SW 1271 (cell line): ENCODE results near the gene ETV1.
A peak's percentile ranks its signal among the peaks of the same experiment; 100 is the strongest.

Source experiments
- DNase-seq, 2 experiments: peaks; one replicate each; lab custom pipeline; 2025; lab: John Stamatoyannopoulos, UW

The ETV1 gene

DNA sequence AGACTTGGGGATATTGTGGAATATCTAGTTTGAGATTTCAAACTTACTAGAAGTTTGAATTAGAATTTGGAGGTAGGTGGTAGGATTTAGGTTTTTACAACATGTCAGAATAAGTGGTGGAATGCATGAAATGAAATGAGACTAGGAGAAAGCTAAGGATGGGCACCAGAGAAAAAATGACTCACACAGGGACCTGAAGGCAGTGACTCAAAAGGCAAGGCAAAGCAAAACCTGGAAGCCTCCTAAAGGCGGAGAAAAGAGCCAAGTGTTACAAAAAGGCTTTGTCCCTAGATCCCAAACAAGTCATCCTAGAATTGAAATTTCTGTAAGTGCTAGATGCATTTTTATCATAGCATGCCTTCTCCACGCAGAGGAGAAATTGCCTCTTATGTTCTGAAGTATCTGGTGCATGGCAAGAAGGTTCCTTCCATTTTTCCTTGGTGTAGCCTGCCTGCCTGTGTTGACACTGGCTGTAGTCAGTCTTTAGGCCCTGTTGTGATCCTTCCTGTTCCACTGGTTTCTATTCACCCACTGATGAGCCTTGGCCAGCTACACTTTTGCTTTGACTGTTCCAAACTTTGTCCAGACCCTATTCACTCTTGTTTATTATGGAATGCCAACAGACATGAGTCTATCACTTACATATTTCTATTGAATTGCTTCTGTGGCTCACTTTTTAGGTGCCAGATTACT is 109.3 kb downstream of the ETV1 start:
- DNase-seq: no peak

DNA sequence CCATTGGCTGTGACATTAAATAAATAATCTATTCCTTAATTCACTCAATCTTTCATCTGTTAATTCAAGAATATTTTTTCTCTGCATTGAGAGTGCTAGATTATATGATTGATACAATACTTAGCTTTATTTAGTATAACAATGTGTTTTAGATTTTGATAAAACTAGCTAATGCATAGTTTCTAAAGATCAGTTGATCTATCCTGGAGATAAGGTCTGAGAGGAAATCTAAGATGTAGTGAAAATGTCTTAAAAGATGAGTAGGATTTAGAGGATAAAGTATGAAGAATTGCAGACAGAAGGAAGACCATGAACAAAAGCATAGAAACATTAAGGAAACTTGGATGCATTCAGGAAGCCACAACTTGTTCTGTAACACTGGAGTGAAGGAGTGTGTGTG is 110.3 kb downstream of the ETV1 start:
- no peak for DNase-seq

DNA sequence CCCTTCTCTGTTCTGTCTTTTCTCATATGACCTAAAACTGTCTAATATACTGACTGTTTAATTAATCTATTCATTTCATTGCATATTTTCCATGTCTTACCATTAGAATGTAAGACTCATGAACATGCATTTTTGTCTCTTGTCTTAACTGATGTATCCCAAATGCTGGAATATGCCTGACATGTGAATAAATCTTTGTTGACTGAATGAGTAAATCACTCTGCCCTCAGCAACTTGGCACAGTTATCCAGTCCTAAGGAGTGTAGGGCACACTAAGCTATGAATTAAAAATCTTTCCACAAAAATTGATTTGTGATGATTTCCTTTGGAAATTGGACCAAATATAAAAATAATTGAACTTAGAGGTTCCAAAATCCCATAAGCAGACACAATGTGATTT is 111.3 kb downstream of the ETV1 start:
- DNase-seq: no peak

DNA sequence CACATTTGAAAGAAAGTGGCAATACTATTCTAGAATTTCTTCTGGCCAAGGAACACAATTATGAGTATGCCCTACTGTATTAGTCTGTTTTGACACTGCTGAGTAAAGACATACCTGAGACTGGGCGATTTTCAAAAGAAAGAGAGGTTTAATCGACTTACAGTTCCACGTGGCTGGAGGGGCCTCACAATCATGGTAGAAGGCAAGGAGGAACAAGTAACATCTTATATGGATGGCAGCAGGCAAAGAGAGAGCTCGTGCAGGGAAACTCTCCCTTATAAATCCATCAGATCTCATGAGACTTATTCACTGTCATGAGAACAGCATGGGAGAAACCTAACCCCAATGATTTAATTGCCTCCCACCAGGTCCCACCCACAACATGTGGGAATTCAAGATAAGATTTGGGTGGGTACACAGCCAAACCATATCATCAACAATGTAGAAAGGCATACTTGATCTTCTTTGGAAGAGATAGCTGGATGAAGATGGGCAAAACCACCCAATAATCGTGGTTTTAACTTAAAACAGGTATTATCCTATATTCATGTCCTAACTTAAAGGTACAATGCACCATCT is 113.9 kb downstream of the ETV1 start:
- no peak for DNase-seq

DNA sequence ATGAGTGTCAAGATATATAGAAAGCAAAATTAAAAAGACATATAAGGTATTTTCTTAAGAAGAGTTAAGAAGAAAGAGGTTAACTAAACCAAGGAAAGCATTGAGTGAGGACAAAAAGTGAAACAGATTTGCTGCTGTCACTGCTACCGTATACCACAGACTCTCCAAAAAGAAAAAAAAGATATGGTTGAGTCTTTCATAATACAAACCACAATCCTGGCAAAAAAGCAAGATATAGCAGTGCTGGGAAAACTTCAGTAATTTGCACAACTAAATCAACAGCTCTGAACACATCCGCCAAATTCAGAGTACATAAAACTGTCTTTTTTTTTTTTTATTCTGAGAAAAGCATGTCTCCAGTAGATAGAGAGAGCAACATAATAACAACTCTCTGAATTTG is 114.7 kb downstream of the ETV1 start:
- DNase-seq: no peak

DNA sequence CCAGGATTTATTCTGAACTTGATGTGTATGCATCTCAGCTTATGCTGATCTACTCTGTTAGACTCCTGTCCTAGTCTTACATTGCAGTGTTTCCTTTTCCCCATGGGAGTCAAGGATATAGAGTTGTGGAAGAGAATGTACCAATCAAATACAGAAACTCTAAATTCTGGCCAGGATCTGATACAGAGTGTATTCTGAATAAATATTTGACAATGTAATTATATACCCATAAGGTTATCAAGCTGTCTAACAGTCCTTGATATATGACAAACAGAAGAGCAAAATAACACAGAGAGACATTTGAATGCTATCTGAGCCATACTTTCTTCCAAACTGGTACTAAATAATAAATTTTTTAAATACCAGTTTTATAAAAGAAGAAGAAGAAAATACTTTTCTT is 116.8 kb downstream of the ETV1 start:
- DNase-seq: no peak

DNA sequence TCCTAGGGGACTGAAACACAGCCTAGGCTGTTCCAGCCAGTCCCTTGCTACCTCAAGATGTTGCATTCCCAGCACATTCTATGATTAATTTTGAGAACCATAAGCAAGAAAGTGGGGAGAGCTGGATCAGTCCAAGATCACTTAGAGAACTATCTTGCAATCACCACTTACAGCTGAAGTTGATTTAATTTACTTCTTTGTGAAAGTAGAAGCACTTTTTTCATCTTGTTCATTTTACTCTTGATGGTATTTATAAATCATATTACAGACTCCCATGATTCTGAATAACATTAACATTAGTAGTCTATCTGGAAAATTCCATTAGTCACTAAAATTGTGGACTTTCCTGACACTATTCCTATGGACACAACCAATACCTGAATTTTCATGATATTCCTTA is 118.5 kb downstream of the ETV1 start:
- no peak for DNase-seq

DNA sequence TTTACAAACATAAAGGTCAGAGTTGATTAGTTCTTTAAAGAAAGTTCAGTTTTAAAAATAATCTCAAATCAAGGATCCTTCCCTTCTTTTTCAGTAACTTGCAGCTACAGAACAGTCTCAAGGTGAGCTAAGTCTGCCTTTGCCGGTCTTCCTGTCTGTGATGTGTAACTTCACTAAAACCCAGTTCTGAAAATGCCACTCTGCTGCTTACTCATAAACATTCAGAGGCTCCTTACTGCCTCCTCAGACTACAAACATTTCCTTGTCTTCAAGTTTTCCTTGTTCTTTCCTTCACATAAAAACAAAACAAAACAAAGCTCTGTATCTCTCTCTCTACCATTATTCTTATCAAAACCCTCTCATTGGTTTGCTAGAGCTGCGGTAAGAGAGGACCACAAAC is 128.7 kb downstream of the ETV1 start:
- no peak for DNase-seq

DNA sequence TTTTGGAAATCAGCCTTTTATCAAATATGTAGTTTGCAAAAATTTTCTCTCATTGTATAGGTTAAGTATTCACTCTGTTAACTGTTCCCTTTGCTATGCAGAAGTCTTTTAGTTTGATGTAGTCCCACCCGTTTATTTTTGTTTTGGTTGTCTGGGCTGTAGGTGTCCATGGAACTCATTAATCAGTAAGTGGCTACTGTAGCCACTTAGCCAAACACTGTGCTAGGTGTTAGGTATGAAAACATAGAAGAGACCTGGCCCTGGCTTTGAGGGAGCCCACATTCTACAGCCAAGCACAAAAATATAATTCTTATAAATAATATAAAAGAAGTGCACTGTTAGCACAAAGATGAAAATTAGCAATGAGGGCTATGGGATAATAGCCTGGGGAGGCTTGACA is 133.5 kb downstream of the ETV1 start:
- DNase-seq: no peak

DNA sequence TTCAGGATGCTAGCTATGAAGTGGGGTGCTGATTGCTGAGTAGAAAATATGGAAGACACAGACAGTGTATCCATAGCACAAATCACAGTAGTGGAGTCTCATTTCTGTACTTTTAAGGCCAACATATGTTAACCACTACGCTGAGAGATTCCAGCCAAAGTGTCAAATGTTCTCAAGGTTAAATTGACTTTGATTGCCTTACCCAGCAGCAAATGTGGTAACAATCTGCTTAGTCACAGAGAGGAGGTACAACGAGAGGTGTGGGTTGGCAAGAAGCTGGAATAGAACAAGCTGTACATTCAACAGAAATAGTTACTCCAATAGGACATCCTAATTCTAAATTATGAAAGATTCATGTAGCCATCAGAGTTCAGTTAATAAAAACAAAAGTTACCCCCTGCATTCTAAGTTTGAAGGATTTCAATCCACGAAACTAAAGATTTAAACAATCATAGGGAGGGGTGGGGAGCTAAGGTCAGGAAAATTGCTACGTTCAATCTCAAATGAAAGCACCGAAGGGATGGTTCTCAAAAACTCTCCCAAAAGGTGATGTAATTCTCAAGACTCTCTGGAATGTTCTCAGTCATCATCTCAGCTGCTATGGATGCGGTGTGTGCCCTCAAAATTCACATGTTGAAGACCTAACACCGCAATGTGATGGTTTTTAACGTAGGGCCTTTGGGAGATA is 137.0 kb downstream of the ETV1 start:
- DNase-seq: no peak

DNA sequence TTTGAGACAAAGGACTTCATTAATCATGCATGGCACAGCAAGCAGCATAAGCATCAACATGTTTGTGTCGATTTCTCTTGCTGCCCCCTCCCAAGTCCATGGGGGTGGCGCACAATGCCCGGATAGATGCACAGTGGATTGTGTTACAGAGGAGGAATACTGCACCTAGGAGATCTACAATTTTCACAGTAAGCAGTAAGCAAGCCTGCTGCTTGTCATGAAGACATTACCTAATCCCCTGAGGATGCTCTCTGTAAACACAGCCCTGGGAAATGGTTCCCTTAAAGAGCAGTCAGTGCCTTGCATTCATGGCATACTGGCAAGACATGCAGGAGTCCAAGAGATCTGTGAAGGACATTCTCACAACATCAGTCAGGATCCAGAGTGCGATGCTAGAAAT is 137.7 kb downstream of the ETV1 start:
- DNase-seq: no peak

DNA sequence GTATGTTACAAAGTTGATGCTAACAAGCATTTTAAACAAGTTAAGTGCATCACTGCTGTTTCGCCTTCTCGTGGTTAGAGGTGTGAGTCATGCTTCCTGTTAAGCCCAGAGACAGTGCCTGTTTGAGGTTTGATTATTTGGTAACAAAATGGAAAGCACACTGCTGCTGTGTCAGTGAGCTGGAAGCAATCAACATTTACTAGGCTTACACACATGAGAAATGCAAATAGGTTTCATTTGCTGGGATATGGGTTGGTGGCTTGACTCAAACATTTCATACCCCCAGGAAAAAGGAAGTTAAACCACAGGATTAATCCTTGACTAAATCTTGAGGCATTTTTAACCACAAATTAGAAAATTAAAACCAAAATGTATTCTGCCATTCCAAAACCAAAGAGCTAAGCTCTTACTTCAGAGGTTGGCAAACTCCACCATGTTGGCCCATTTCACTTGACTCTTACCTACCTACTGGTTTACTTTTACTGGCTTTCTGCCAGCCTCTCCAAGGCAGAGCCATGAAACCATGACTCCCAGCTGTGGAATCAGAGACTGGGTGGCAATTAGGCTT is 139.2 kb downstream of the ETV1 start:
- DNase-seq: peak; percentile 75 to 94

DNA sequence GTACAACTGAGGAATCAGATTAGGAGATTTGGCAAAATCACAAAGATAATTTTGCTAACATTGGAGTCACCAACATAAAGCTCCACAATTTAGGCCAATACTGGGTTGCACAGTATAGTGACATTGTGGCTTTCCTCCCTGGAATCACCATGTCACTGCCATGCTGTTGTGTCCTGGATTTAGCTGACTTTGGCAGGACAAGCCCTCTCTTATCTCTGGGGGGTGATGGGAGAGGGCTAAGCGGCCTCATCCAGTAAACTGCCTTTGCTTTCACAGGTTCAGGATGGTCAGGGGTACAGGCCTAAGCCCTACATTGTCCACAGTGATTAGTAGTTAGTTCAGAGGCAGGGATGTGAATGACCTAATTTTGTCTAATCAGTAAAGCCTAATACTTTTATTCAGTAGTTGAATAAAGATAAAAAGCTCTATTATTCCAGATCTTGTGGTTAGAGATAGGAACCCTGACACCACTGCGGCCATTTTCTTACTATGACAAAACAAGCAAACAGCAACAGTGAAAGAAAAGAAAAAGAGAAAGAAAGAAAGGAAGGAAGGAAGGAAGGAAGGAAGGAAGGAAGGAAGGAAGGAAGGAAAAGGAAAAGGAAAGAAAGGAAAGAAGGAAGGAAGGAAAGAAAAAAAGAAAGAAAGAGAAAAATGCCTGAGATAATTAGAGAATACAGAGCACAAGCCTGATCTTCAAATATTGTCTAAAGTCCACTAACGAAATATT is 140.1 kb downstream of the ETV1 start:
- no peak for DNase-seq

DNA sequence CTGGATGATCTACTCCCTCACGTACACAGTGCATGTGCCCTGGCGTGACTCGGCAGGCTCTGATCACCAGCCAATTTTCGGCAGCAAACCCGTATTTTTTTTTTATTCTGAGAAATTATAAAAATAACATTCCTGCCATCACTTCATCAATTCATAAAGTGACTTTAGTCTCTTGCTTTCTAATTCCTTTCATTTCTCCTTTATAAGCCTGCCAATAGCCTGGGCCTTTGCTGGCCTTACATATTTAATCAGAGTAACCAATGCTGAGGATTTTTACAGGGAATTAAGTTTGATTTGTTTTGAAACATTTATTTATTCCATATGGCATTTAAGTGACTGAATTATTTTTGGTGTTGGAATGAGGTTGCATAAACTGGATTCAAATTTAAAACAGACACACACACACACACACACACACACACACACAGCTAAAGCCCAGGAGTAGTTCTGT is 140.8 kb downstream of the ETV1 start:
- no peak for DNase-seq

DNA sequence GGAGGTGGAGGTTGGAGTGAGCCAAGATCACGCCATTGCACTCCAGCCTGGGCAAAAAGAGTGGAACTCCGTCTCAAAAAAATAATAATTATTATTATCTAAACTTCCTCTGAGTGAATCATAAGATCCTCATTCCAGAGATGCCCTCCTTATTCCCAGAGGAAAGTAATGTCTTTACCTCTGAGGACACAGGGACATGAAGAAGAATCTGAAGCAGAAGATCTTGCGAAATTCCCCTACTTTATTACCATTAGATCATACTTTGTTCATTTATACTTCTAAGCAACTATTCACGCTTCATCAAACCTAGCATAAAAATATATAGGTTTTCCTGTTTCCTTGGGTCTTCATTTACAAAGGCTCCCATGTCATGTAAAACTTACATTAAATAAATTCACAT is 143.1 kb downstream of the ETV1 start:
- no peak for DNase-seq

DNA sequence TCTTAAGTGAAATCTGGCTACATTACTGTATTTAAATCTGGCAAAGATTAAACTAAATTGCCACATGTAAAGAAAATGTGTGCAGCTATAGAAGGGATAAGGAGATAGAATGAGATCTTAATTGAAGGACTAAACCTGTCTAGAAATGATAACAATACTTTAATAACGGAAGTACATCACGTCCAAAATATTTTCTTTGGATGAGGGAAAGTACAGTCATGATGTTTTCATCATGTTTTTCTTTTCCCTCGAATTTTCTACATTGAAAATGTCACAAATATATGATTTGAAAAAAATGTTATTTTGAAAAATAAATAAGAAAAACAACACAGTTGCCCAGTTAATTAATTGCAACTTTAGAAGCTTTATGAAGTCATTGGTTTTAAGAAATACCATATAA is 143.9 kb downstream of the ETV1 start:
- no peak for DNase-seq

DNA sequence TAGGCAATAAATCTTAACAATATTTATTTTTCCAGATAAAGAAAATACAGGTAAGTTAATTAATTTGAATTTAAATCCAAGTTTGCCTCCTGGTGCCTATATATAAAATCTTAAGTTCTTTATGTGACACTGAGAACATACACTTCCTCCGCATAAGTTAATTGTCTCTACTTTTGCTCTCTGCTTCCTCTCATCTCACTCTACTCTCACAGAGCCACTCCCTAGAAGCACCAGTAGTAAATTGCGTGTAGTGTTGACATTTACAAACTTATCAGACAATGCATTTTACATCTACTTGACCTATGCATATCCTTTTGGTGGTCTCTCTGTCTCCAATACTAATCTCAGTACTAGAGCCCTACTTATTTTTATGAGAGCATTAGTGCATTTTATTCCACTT is 144.5 kb downstream of the ETV1 start:
- no peak for DNase-seq

DNA sequence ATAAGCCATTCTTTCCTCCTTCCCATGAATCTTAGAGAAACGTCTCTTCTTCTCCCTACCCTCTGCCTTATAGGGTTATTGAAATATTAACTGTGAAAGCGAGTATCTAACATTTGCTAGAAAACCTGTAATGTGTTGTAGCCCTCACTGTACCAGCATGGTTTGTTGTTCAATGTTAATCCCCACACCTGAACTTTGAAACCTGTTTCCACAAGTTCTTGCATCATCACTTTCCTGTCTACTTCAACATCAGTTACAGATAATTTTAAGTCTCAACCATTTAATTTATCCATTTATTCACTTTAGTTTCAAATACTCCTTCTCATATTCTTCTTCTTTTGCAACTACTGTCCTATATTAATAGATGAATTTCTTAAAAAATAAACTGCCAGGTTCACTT is 148.2 kb downstream of the ETV1 start:
- DNase-seq: no peak
